ENCODE results near the gene UBAP1.

- TF ChIP-seq NFE2L2 (IDR thresholded peaks at IDR 0.05; ENCODE audit: low read depth, low read length) (no peak), POLR2A (IDR thresholded peaks at IDR 0.05; ENCODE audit: low read depth, low read length) (no peak), CTCF (conservative IDR thresholded peaks at IDR 0.05; ENCODE audit: low read depth, low read length) (no peak), USF2 (IDR thresholded peaks at IDR 0.05; ENCODE audit: low read depth, low read length) (no peak), FOS (IDR thresholded peaks at IDR 0.05; ENCODE audit: low read depth, low read length) (no peak), BHLHE40 (IDR thresholded peaks at IDR 0.05; ENCODE audit: low read depth, low read length) (no peak), RFX5 (IDR thresholded peaks at IDR 0.05; ENCODE audit: low read depth, low read length) (no peak), MAFK (IDR thresholded peaks at IDR 0.05; ENCODE audit: low read depth, low read length) (no peak), RAD21 (IDR thresholded peaks at IDR 0.05; ENCODE audit: low read length) (no peak), CEBPB (IDR thresholded peaks at IDR 0.05; ENCODE audit: low read depth, low read length) (no peak)
Measured at GRCh38 chr9:34171753-34172535, 6.9 kb upstream of the UBAP1 start.

Data from IMR-90 (cell line).